Activated naive CD4-positive, alpha-beta T cell treated with anti-CD3 and anti-CD28 coated beads, Interleukin-2, amount 10 ng/mL, durations not matched to agents 7 days and 5 days (primary cell): Measurements from ENCODE around the gene HAUS7.

ENCODE experiments used
- CTCF ChIA-PET: fragments of 350-600 bp; sonication (Branson Sonifier 250); formaldehyde crosslinking; loops from one replicate; lab custom pipeline; 2021; ENCODE audit warnings: antibody characterized with exemption; lab: Charles Lee
- DNase-seq: peaks from one replicate; pipeline ENCODE4 v3.0.0-alpha.2; 2020
- H3K27ac Mint-ChIP-seq: one replicate; pipeline ENCODE4 v1.8.0; 2021; ENCODE audit warnings: mild to moderate bottlenecking, moderate library complexity, mixed read lengths
- H3K27me3 Mint-ChIP-seq: one replicate; pipeline ENCODE4 v1.8.0; 2021; ENCODE audit warnings: mild to moderate bottlenecking, mixed read lengths
- H3K36me3 Mint-ChIP-seq: one replicate; pipeline ENCODE4 v1.8.0; 2021; ENCODE audit warnings: mixed read lengths
- H3K4me1 Mint-ChIP-seq: one replicate; pipeline ENCODE4 v1.8.0; 2021; ENCODE audit warnings: mixed read lengths
- H3K4me3 Mint-ChIP-seq: one replicate; pipeline ENCODE4 v1.8.0; 2021; ENCODE audit warnings: mild to moderate bottlenecking, moderate library complexity, mixed read lengths
- H3K9me3 Mint-ChIP-seq: one replicate; pipeline ENCODE4 v1.8.0; 2021; ENCODE audit warnings: mixed read lengths

The HAUS7 gene

GRCh38 chrX:153507484-153508178, 37.3 kb upstream of the HAUS7 start:
- H3K36me3 Mint-ChIP-seq = no peaks in the 10 kb centered on the region
- peak; percentile 85 for DNase-seq
- no peaks in the 10 kb centered on the region for H3K27me3 Mint-ChIP-seq
- no peak overlapping the region for H3K27ac Mint-ChIP-seq
- H3K4me1 Mint-ChIP-seq = no peaks in the 10 kb centered on the region
- no peaks in the 10 kb centered on the region for H3K9me3 Mint-ChIP-seq
- CTCF ChIA-PET = interaction anchor here (0.8 to 4.9 kb wide), 14 partner anchors 8 to 568 kb away, joined by 3 to 39 read pairs (median 4); partner anchors contain the start of gene HAUS7
- H3K4me3 Mint-ChIP-seq = no peak overlapping the region

DNA sequence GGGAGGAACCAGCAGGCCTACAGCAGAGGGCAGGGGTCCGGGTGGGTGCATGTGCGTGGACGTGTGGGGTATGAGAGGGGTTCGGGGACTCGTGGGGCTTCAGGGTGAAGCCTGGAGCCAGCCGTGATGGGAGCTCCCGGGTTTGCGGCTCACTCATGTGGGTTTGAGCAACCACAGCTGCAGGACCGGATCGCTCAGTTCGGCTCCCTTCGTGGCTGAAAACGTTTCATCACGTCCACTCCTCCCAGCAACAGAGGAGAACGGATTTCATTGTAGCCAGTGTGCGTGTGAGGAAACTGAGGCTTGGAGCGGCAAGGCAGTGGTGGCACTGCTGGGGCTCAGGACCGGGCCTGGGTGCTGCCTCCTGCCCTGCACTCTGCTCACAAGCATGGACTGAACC, 35.0 kb upstream of the HAUS7 start:
- no peaks in the 10 kb centered on the region for H3K27me3 Mint-ChIP-seq
- DNase-seq = no peak
- H3K9me3 Mint-ChIP-seq = peaks cover 5% of the 10 kb centered on the region
- no peak overlapping the region for H3K4me3 Mint-ChIP-seq
- H3K4me1 Mint-ChIP-seq = no peaks in the 10 kb centered on the region
- no peaks in the 10 kb centered on the region for H3K36me3 Mint-ChIP-seq
- no peak overlapping the region for H3K27ac Mint-ChIP-seq
- CTCF ChIA-PET = interaction anchor here (1.5 to 4.9 kb wide), 2 partner anchors 34 to 564 kb away, joined by 4 to 39 read pairs; partner anchors contain the start of gene HAUS7

- H3K27me3 Mint-ChIP-seq = no peaks in the 10 kb centered on the region
- no peaks in the 10 kb centered on the region for H3K36me3 Mint-ChIP-seq
- CTCF ChIA-PET = interaction anchor here (1.5 to 4.9 kb wide), 2 partner anchors 33 to 563 kb away, joined by 4 to 39 read pairs; partner anchors contain the start of gene HAUS7
- H3K4me3 Mint-ChIP-seq = no peak overlapping the region
- peaks cover 5% of the 10 kb centered on the region for H3K9me3 Mint-ChIP-seq
- H3K27ac Mint-ChIP-seq = no peak overlapping the region
- H3K4me1 Mint-ChIP-seq = no peaks in the 10 kb centered on the region
- DNase-seq = no peak
These were observed 34.2 kb upstream of the HAUS7 start for GRCh38 chrX:153504445-153505016.

- Mint-ChIP-seq H3K4me3 (no peak overlapping the region), H3K36me3 (no peaks in the 10 kb centered on the region), H3K27ac (no peak overlapping the region), H3K4me1 (no peaks in the 10 kb centered on the region), H3K27me3 (no peaks in the 10 kb centered on the region), H3K9me3 (peaks cover 5% of the 10 kb centered on the region)
- CTCF ChIA-PET = no interaction called here
- no peak for DNase-seq
These were observed 32.4 kb upstream of the HAUS7 start for GRCh38 chrX:153502796-153503195.

DNA sequence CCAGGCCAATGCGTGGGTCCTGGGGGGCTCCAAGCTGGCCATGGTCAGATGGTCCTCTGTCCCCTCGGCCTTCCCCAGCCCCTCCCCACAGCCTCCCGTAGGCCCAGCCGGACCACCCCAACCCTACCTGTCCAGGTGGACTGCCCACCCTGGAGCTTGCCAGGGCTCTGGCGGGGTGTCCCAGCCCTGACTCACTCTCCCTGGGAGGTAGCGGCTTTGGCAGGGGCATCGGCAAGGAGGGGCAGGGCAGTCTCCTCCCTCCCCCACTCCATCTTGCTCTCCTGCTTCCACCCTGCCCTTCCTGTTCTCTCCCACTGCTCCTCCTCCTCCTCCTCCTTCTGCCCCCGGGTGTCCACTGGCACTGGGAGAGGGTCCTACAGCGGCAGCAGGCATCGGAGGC, 31.8 kb upstream of the HAUS7 start:
- no peaks in the 10 kb centered on the region for H3K36me3 Mint-ChIP-seq
- CTCF ChIA-PET = no interaction called here

GRCh38 chrX:153501530-153501929, 31.2 kb upstream of the HAUS7 start:
- Mint-ChIP-seq H3K27me3 (no peaks in the 10 kb centered on the region), H3K4me3 (no peak overlapping the region), H3K9me3 (peaks cover 5% of the 10 kb centered on the region), H3K36me3 (no peaks in the 10 kb centered on the region), H3K4me1 (no peaks in the 10 kb centered on the region), H3K27ac (no peak overlapping the region)
- CTCF ChIA-PET = no interaction called here
- no peak for DNase-seq

More for the DNA sequence above, 31.8 kb upstream of the HAUS7 start:
- Mint-ChIP-seq H3K27ac (no peak overlapping the region), H3K27me3 (no peaks in the 10 kb centered on the region), H3K9me3 (peaks cover 5% of the 10 kb centered on the region), H3K4me1 (no peaks in the 10 kb centered on the region), H3K4me3 (no peak overlapping the region)
- no peak for DNase-seq

DNA sequence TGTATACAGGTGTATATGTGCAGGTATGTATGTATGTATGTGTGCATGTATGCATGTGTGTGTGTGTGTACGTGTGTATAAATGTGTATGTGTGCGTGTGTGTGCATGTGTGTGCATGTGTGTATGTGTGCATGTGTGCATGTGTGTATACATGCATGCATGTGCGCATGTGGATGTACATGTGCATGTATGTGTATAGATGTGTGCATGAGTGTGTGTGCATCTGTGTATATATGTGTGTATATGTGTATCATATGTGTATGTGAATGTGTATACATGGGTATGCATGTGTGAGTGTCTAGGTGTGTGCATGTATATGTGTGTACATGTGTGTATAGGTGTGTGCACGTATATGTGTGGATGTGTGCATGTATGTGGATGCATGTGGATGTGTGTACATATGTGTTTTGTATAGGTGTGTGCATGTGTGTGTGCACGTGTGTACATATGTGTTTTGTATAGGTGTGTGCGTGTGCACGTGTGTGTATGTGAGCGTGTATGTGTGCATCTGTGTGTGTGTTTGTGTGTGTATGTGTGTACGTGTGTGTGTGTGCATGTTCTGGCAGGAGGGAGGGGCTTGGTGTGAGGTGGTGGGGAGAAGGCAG, 30.4 kb upstream of the HAUS7 start:
- H3K36me3 Mint-ChIP-seq = no peaks in the 10 kb centered on the region
- H3K27ac Mint-ChIP-seq = no peak overlapping the region
- peaks cover 5% of the 10 kb centered on the region for H3K9me3 Mint-ChIP-seq
- no peaks in the 10 kb centered on the region for H3K4me1 Mint-ChIP-seq
- DNase-seq = no peak
- H3K4me3 Mint-ChIP-seq = no peak overlapping the region
- peaks cover 3% of the 10 kb centered on the region for H3K27me3 Mint-ChIP-seq
- CTCF ChIA-PET = no interaction called here

- Mint-ChIP-seq H3K36me3 (no peaks in the 10 kb centered on the region), H3K9me3 (peaks cover 5% of the 10 kb centered on the region), H3K27me3 (peaks cover 12% of the 10 kb centered on the region), H3K4me1 (no peaks in the 10 kb centered on the region), H3K27ac (no peak overlapping the region), H3K4me3 (no peak overlapping the region)
- DNase-seq = no peak
- CTCF ChIA-PET = no interaction called here
These were observed 29.5 kb upstream of the HAUS7 start for GRCh38 chrX:153499876-153500275.

GRCh38 chrX:153499341-153499740, 29.0 kb upstream of the HAUS7 start:
- Mint-ChIP-seq H3K36me3 (no peaks in the 10 kb centered on the region), H3K9me3 (peaks cover 5% of the 10 kb centered on the region), H3K27ac (no peak overlapping the region), H3K4me1 (no peaks in the 10 kb centered on the region), H3K4me3 (no peak overlapping the region), H3K27me3 (peaks cover 15% of the 10 kb centered on the region)
- CTCF ChIA-PET = no interaction called here
- no peak for DNase-seq

DNA sequence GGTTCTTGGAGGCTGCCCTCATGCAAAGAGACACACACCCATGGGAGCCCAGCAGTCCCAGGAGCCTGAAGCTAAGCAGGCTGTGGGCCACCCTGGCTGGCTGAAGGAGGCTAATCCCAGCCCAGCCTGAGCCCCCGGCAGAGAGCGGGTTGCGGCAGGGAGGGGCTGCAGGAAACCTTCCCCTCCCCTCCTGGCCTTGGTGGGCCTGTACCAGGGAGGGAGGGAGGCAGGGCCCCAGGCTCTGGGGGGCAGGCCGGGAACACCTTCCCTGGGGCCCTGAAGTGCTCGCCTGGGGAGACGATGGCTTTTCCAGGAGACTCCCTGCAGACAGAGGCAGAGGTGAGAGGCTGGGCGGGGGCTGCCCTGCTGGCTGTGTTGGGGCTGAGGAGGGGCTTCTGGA, 28.1 kb upstream of the HAUS7 start:
- no peaks in the 10 kb centered on the region for H3K4me1 Mint-ChIP-seq
- DNase-seq = no peak
- CTCF ChIA-PET = interaction anchor here (0.8 kb wide), 1 partner anchor 9 kb away, joined by 3 read pairs; no protein-coding TSS in a partner anchor
- no peak overlapping the region for H3K4me3 Mint-ChIP-seq
- H3K27ac Mint-ChIP-seq = no peak overlapping the region
- peaks cover 23% of the 10 kb centered on the region for H3K27me3 Mint-ChIP-seq
- H3K36me3 Mint-ChIP-seq = no peaks in the 10 kb centered on the region
- peaks cover 5% of the 10 kb centered on the region for H3K9me3 Mint-ChIP-seq

GRCh38 chrX:153496590-153496959, 26.2 kb upstream of the HAUS7 start:
- Mint-ChIP-seq H3K27ac (no peak overlapping the region), H3K9me3 (peaks cover 5% of the 10 kb centered on the region), H3K4me1 (no peaks in the 10 kb centered on the region), H3K36me3 (no peaks in the 10 kb centered on the region), H3K27me3 (peaks cover 23% of the 10 kb centered on the region), H3K4me3 (no peak overlapping the region)
- DNase-seq = no peak
- CTCF ChIA-PET = no interaction called here

DNA sequence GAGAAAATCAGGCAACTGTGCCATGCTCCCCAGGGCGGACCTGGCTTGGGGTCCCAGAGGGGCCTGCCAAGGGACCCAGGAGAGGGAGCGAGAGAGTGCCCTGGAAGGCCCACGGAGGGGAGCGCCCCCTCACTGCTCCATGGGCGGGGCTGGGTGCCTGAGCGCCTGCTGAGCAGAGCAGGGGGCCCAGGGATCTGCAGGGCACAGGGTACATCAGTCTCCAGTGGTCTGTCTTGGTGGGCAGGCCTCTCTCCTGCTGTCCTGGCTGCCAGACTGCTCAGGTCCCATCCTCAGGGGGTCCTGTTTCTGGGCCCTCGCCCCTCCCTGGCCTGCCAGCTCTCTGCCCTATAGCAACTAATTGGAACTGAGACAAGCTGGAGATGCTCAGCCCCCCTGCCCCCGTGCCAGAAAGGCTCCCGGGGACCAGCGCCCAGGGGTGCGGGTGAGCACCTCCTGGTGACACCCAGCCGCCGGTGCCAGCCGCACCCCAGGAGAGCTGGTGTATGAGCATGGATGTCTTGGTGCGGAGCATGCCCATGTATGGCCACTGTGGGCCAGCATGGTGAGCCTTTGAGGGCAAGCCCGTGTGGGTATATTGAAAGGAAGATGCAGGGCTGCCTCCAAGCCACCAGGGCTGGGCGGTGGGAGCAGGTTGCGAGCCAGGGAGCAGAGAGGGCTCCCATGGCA, 25.7 kb upstream of the HAUS7 start:
- Mint-ChIP-seq H3K27me3 (peaks cover 23% of the 10 kb centered on the region), H3K4me3 (no peak overlapping the region), H3K4me1 (no peaks in the 10 kb centered on the region), H3K27ac (no peak overlapping the region), H3K36me3 (no peaks in the 10 kb centered on the region), H3K9me3 (peaks cover 5% of the 10 kb centered on the region)
- CTCF ChIA-PET = no interaction called here
- DNase-seq = no peak

- H3K36me3 Mint-ChIP-seq = no peaks in the 10 kb centered on the region
- H3K9me3 Mint-ChIP-seq = no peaks in the 10 kb centered on the region
- H3K27ac Mint-ChIP-seq = no peak overlapping the region
- no peak for DNase-seq
- CTCF ChIA-PET = no interaction called here
- no peaks in the 10 kb centered on the region for H3K4me1 Mint-ChIP-seq
- H3K4me3 Mint-ChIP-seq = no peak overlapping the region
- peaks cover 23% of the 10 kb centered on the region for H3K27me3 Mint-ChIP-seq
These were observed 25.0 kb upstream of the HAUS7 start for GRCh38 chrX:153495362-153495751.

DNA sequence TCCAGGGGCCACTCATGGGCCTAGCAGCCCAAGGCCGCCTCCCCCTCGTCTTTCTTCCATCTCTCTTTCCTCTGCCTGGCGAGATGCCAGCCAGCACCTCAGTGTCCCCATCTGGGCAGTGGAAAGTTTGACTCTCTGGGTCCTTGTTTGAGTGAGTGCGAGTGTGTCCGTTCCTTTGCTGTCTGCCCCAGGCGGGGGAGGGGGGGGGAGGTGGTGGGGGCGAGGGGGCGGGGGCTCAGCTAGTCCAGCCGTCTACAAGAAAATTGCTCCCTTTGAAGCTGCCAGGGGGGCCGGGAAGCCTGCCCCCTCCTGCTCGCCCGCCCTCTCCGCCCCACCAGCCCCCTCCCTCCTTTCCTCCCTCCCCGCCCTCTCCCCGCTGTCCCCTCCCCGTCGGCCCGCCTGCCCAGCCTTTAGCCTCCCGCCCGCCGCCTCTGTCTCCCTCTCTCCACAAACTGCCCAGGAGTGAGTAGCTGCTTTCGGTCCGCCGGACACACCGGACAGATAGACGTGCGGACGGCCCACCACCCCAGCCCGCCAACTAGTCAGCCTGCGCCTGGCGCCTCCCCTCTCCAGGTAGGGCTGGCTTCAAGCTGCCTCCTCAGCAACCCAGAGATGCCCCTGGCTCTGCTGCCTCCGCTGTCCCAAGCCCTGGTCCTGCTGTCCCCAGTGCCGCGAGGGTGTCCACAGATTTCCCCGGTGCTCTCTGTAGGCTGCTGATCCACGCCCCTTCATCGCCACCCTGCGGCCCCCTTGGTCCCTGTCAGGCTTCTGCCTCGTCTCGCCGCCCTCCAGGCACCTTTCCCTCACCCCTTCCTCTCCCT, 24.4 kb upstream of the HAUS7 start, which contains the start of gene BGN:
BGN (plus strand) TSS at position 440 of the 821 bp plus-strand sequence. CDS start 9,652 bp downstream, outside the sequence.
- CTCF ChIA-PET = interaction anchor here (1.4 kb wide), 1 partner anchor 34 kb away, joined by 3 read pairs; no protein-coding TSS in a partner anchor
- Mint-ChIP-seq H3K36me3 (no peaks in the 10 kb centered on the region), H3K27me3 (peaks cover 23% of the 10 kb centered on the region), H3K4me3 (no peak within 1 kb of the TSS), H3K27ac (no peak within 1 kb of the TSS), H3K4me1 (no peaks in the 10 kb centered on the region), H3K9me3 (no peaks in the 10 kb centered on the region)
- no peak for DNase-seq
